UCSD-AML1 (cell line): ENCODE measurements around the gene OBSCN.

Experiments
- DNase-seq: peaks from one replicate; lab custom pipeline; 2025; ENCODE audit not compliant: unreplicated experiment; lab: John Stamatoyannopoulos, UW

Gene OBSCN

GRCh38 chr1:228352677-228353481 is 145.0 kb downstream of the OBSCN start:
- DNase-seq, result no peak

GRCh38 chr1:228353601-228354371 is 145.9 kb downstream of the OBSCN start:
- no peak for DNase-seq

- DNase-seq, result no peak
Measured at GRCh38 chr1:228354390-228355320, 146.8 kb downstream of the OBSCN start.

- no peak for DNase-seq
Measured at GRCh38 chr1:228356897-228357680, 149.2 kb downstream of the OBSCN start.

GRCh38 chr1:228358039-228358763 is 150.4 kb downstream of the OBSCN start:
- DNase-seq, result no peak

- DNase-seq, result no peak
Measured at GRCh38 chr1:228358764-228359612, 151.1 kb downstream of the OBSCN start.

GRCh38 chr1:228359613-228360532 is 152.0 kb downstream of the OBSCN start:
- DNase-seq, result no peak

GRCh38 chr1:228360533-228361313 is 152.9 kb downstream of the OBSCN start:
- no peak for DNase-seq

- no peak for DNase-seq
Measured at GRCh38 chr1:228361314-228362140, 153.7 kb downstream of the OBSCN start.

GRCh38 chr1:228362141-228362883 is 154.5 kb downstream of the OBSCN start:
- no peak for DNase-seq

GRCh38 chr1:228362884-228363450 is 155.1 kb downstream of the OBSCN start:
- DNase-seq, result no peak

- DNase-seq, result no peak
Measured at GRCh38 chr1:228363686-228364067, 155.8 kb downstream of the OBSCN start.

GRCh38 chr1:228364068-228364705 is 156.3 kb downstream of the OBSCN start:
- DNase-seq, result no peak

- no peak for DNase-seq
Measured at GRCh38 chr1:228364706-228365213, 156.9 kb downstream of the OBSCN start.
